C4-2B (cell line): ENCODE results near the gene ALG8.
A peak's percentile ranks its signal among the peaks of the same experiment; 100 is the strongest.
"Not testable (repeated sequence)": the region's sequence is repeated elsewhere in the genome, so short reads cannot be mapped to it uniquely, and the experiment has no call there.

Source experiments
- H3K27ac ChIP-seq: fragments of 450-650 bp; 2 replicates; pipeline ENCODE4 v1.5.1; 2017
- CTCF ChIP-seq: fragments of 450-650 bp; conservative IDR thresholded peaks from 2 replicates; pipeline ENCODE4 v1.5.1; 2017; ENCODE audit warnings: mild to moderate bottlenecking
- ZFX ChIP-seq: fragments of 450-650 bp; IDR thresholded peaks from 2 replicates; pipeline ENCODE4 v1.6.1; 2017

ALG8 gene

GRCh38 chr11:78176605-78177141 lies 37.2 kb upstream of the ALG8 start:
- H3K27ac ChIP-seq = no peak overlapping the region
- TF ChIP-seq CTCF (no peak), ZFX (no peak)

GRCh38 chr11:78175862-78176261 lies 36.4 kb upstream of the ALG8 start:
- H3K27ac ChIP-seq = not testable (repeated sequence)

GRCh38 chr11:78171951-78172350 lies 32.5 kb upstream of the ALG8 start:
- TF ChIP-seq ZFX (no peak), CTCF (no peak)
- no peak overlapping the region for H3K27ac ChIP-seq

- TF ChIP-seq ZFX (no peak), CTCF (no peak)
- peak overlapping the region; percentile 81 for H3K27ac ChIP-seq
These were observed 31.6 kb upstream of the ALG8 start for GRCh38 chr11:78170874-78171549.

GRCh38 chr11:78170413-78170812 lies 31.0 kb upstream of the ALG8 start:
- no peak for TF ChIP-seq ZFX
- no peak for TF ChIP-seq CTCF

DNA sequence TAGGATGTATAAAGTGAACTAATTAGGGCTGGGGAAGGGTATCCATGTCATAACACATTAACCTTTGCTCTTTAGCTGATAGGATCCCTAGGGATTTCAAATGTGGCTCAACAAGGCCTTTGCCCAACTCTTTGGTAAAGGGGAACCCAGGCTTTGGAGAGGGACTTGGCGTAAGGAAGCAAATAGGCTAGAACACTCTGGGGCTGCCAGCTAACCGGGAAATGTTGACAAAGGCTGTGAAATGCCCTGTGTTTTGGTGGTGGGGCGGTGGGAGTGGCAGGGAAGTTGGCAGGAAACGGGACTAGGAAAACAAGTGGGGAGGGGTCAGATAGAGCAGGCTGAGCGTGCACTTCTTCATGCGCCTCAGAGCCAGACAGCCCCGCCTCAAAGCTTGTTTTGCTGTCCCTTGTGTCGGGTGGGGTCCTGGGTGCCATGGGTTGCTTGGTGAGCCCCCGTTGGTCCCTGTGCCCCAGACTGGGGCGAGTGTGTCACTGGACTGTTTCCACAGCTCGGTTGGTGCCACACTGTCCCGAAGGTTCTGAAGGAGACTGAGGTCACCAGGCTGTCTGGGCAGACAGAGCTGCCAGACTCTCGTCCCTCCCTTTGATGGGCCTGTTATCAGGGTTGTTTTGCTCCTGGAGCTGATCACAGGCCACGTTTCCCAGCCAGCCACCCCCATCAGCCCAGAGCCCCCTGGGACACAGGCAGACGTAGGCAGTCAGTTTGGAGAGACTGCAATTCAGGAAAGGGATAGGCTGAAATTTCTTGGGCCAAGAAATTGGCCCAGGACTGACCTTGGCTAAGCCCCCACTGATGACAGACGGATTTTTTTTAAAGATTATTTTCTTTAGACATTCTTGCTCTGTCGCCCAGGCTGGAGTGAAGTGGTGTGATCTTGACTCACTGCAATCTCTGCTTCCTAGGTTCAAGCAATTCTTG lies 29.4 kb upstream of the ALG8 start:
- H3K27ac ChIP-seq = peak overlapping the region; percentile 81
- TF ChIP-seq ZFX (no peak), CTCF (no peak)

More at GRCh38 chr11:78170413-78170812, 31.0 kb upstream of the ALG8 start:
- H3K27ac ChIP-seq = peak overlapping the region; percentile 81

GRCh38 chr11:78166855-78167469 lies 27.5 kb upstream of the ALG8 start:
- H3K27ac ChIP-seq = peak overlapping the region; percentile 81
- TF ChIP-seq ZFX (no peak), CTCF (no peak)
